ENCODE results near the gene RNF208. TPM values are rescaled to one million over a fixed set of nuclear protein-coding genes. Genes with fewer than 3 reads are reported as not detected.

The RNF208 gene
- total RNA-seq, 1 donor from 2014 or later: 6.7 TPM

DNA sequence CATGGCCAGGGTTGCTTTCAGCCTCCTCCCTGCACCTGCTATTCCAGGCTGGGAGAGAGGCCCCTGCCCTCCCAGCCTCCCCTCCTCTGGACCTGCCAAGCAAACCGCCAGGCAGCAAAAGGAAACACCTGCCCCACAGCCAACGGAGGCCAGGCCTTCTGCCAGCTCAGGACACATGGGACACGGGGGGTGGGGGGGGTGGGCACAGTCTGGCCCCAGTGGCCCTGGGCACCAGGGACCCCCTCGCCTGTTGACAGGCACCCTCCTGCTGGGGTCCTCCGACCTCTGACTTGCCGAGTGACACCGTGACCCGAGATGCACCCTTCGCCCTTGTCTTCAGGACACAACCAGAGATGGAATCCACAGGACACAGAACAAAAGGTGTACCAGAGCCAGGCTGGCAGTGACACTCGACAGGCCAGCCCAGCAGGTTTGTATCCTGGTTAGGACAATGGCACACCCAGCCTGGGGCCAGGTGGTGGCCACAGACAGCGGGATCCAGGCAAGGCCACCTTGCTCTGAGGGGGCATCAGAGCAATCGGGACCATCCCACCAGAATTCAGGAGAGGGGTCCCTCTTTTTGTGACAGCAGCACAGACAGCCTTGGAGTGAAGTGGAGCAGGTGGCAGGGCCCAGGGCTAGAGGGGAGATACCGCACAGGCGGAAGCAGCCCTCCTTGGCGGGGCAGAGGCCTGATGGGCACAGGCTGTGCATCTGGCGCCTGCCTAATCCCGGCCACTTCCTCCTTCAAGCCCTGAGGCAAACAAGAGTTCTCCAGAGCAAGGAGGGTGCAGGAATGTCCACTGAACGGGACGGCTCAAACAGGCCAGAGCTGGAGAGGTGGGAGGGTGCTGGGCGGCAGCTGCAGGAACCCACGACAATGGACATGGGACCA lies 48.9 kb downstream of the RNF208 start:
- intact Hi-C loops (cut with DNase I): no loop called here
- no peak for TF ChIP-seq CTCF (IDR thresholded peaks at IDR 0.05)
- Histone ChIP-seq H3K36me3 (peaks cover 6% of the 10 kb centered on the region), H3K4me3 (no peak overlapping the region), H3K27me3 (peaks cover 48% of the 10 kb centered on the region), H3K9me3 (no peaks in the 10 kb centered on the region), H3K4me1 (peaks cover 9% of the 10 kb centered on the region), H3K27ac (no peak overlapping the region)
- peak; percentile 20 for ATAC-seq
- DNase-seq: no peak

- no peak for ATAC-seq
- Histone ChIP-seq H3K36me3 (no peaks in the 10 kb centered on the region), H3K4me3 (no peak overlapping the region), H3K27ac (no peak overlapping the region), H3K9me3 (no peaks in the 10 kb centered on the region), H3K4me1 (peaks cover 14% of the 10 kb centered on the region), H3K27me3 (peaks cover 66% of the 10 kb centered on the region)
- no peak for TF ChIP-seq CTCF (IDR thresholded peaks at IDR 0.05)
- intact Hi-C loops (cut with DNase I): no loop called here
- no peak for DNase-seq
Measured at GRCh38 chr9:137171149-137171900, 50.7 kb downstream of the RNF208 start.

DNA sequence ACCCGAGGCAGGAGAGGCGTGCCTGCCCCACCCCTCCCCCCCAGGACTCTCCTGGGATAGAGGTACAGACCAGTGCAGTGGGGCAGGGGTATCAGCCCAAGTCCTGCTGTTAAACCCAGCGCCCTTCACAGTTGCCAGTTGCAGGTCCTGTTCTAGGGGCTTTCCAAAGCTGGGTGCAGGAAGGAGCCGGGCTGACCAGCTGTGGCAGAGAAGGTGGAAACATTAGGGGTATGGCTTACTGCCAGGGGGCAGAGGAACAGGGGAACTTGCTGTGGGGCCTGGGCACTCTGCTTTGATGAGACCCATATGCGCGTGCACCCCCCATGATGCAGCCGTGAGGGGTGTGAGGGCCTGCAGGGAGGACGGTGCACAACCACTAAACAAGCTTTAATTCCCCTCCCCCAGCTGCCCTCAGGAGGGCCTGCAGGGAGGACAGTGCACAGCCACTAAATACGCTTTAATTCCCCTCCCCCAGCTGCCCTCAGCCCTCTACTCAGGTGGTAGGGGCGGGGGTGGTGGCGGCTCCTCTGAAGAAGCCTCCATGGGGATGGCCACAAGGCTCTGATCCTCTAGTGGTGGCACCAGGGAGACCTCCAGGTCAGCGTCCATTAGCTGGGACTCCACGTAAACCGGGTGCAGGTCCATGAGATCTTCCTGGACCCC lies 51.4 kb downstream of the RNF208 start:
- peaks cover 14% of the 10 kb centered on the region for H3K4me1 ChIP-seq
- intact Hi-C loops (cut with DNase I): no loop called here
- H3K27me3 ChIP-seq: peaks cover 73% of the 10 kb centered on the region

More for the DNA sequence above, 51.4 kb downstream of the RNF208 start:
- no peak overlapping the region for H3K4me3 ChIP-seq
- no peak overlapping the region for H3K27ac ChIP-seq
- no peak for TF ChIP-seq CTCF (IDR thresholded peaks at IDR 0.05)
- no peak for ATAC-seq
- H3K9me3 ChIP-seq: no peaks in the 10 kb centered on the region
- no peaks in the 10 kb centered on the region for H3K36me3 ChIP-seq
- DNase-seq: no peak

Other genes starting within 250 kb of the RNF208 start
- gene PTGDS, start 244.7 kb downstream of the RNF208 start, total RNA-seq: 477 TPM
- gene LCNL1, start 239.2 kb downstream of the RNF208 start, total RNA-seq: 5.1 TPM
- gene PAXX, start 229.8 kb downstream of the RNF208 start, total RNA-seq: 53.1 TPM
- gene CLIC3, start 225.7 kb downstream of the RNF208 start, total RNA-seq: 80.7 TPM
- 44.3 TPM for gene ABCA2, start 194.0 kb downstream of the RNF208 start, total RNA-seq
- 0.81 TPM for gene FUT7, start 190.2 kb downstream of the RNF208 start, total RNA-seq
- 152 TPM for gene NPDC1, start 176.1 kb downstream of the RNF208 start, total RNA-seq
- gene ENTPD2, start 168.2 kb downstream of the RNF208 start, total RNA-seq: 0.41 TPM
- 0.84 TPM for gene SAPCD2, start 151.7 kb downstream of the RNF208 start, total RNA-seq
- gene UAP1L1, start 144.7 kb downstream of the RNF208 start, total RNA-seq: 30.7 TPM
- 39.4 TPM for gene MAN1B1, start 135.3 kb downstream of the RNF208 start, total RNA-seq
- 183 TPM for gene DPP7, start 107.5 kb downstream of the RNF208 start, total RNA-seq
- gene GRIN1, start 83.1 kb downstream of the RNF208 start, total RNA-seq: 0.64 TPM
- gene LRRC26, start 52.2 kb downstream of the RNF208 start, total RNA-seq: not detected
- gene TMEM210, start 50.2 kb downstream of the RNF208 start, total RNA-seq: not detected
- gene ANAPC2, start 33.7 kb downstream of the RNF208 start, total RNA-seq: 51.4 TPM
- 55.5 TPM for gene SSNA1, start 33.6 kb downstream of the RNF208 start, total RNA-seq
- gene TPRN, start 21.5 kb downstream of the RNF208 start, total RNA-seq: 22.3 TPM
- gene TMEM203, start 16.6 kb downstream of the RNF208 start, total RNA-seq: 28.7 TPM
- 16.7 TPM for gene NDOR1, start 16.5 kb downstream of the RNF208 start, total RNA-seq
- gene CYSRT1, start 2.9 kb upstream of the RNF208 start, total RNA-seq: 0.41 TPM
- 0.35 TPM for gene RNF224, start 5.3 kb upstream of the RNF208 start, total RNA-seq
- 0.23 TPM for gene SLC34A3, start 8.7 kb upstream of the RNF208 start, total RNA-seq
- 191 TPM for gene TUBB4B, start 19.0 kb upstream of the RNF208 start, total RNA-seq
- gene STPG3, start 29.0 kb upstream of the RNF208 start, total RNA-seq: not detected
- 47.2 TPM for gene NELFB, start 33.1 kb upstream of the RNF208 start, total RNA-seq
- gene TOR4A, start 55.5 kb upstream of the RNF208 start, total RNA-seq: 27.4 TPM
- gene NRARP, start 80.0 kb upstream of the RNF208 start, total RNA-seq: 21.5 TPM
- 27.3 TPM for gene EXD3, start 200.9 kb upstream of the RNF208 start, total RNA-seq
- 6.5 TPM for gene NOXA1, start 201.2 kb upstream of the RNF208 start, total RNA-seq
- not detected for gene ENTPD8, start 219.1 kb upstream of the RNF208 start, total RNA-seq
- 23.9 TPM for gene NSMF, start 237.1 kb upstream of the RNF208 start, total RNA-seq

Measured in upper lobe of right lung (tissue), 1 donor.